BLaER1 (cell line): ENCODE measurements around the gene CERK.

Source experiments
- H3K27ac ChIP-seq: shearing (Covaris generic); formaldehyde crosslinking; 2 replicates; pipeline ENCODE4 v1.8.1; 2022
- H3K27me3 ChIP-seq: shearing (Covaris generic); formaldehyde crosslinking; 2 replicates; pipeline ENCODE4 v1.8.1; 2022
- H3K36me3 ChIP-seq: shearing (Covaris generic); formaldehyde crosslinking; 2 replicates; pipeline ENCODE4 v1.8.1; 2022
- H3K4me1 ChIP-seq: shearing (Covaris generic); formaldehyde crosslinking; 2 replicates; pipeline ENCODE4 v1.8.1; 2022
- H3K4me2 ChIP-seq: shearing (Covaris generic); formaldehyde crosslinking; 2 replicates; pipeline ENCODE4 v1.8.1; 2022
- H3K4me3 ChIP-seq: shearing (Covaris generic); formaldehyde crosslinking; 2 replicates; pipeline ENCODE4 v1.8.1; 2022
- H3K9ac ChIP-seq: shearing (Covaris generic); formaldehyde crosslinking; 2 replicates; pipeline ENCODE4 v1.8.1; 2022
- H3K9me3 ChIP-seq: shearing (Covaris generic); formaldehyde crosslinking; 2 replicates; pipeline ENCODE4 v1.8.1; 2022
- H4K20me1 ChIP-seq: shearing (Covaris generic); formaldehyde crosslinking; 2 replicates; pipeline ENCODE4 v1.8.1; 2022
- Cebpa-rat ChIP-seq: shearing (Covaris generic); IDR thresholded peaks from 2 replicates; pipeline ENCODE4 v1.8.1; 2022

CERK gene

DNA sequence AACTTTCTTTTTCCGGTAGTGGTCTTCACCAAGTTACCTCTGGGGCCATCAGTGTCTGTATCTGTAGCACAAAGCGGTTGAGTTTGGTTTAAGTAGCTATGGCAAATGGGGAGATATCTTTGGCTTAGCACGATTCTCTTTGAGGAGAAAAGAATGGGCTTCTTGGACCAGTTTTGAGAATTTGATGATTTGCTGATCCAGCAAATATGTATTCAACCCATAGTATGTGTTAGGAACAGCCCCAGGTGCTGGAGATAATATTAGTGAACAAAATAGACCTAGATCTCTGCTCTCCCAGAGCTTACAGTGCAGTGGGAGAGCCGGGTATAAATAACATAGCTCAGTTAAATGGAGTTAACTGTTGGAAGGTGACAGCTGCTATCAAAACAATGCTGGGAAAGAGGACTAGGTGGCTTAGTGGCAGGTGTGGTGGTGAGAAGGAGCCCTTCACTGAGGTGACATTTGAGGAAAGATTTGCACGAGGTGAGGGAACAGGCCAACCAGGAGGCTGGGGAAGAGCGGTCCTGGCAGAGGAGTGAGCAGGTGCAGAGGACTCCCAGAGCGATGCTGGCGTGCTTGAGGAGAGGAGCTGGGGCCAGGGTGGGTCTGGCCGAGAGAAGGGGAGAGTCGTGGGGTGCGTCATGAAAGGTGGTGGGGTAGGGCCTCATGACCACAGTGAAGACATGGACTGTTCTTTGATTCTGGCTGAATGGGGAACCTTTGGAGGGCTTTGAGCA, 29.4 kb upstream of the CERK start:
- peaks cover 80% of the 10 kb centered on the region for H3K4me1 ChIP-seq
- no peak for TF ChIP-seq Cebpa-rat
- H3K9me3 ChIP-seq, result no peaks in the 10 kb centered on the region
- peak overlapping the region; percentile 72 for H3K27ac ChIP-seq
- H3K4me2 ChIP-seq, result peak overlapping the region; percentile 78
- peaks cover 84% of the 10 kb centered on the region for H4K20me1 ChIP-seq
- H3K27me3 ChIP-seq, result no peaks in the 10 kb centered on the region
- no peak overlapping the region for H3K9ac ChIP-seq
- peaks cover 10% of the 10 kb centered on the region; the same call in 1 of the 2 replicates for H3K36me3 ChIP-seq
- H3K4me3 ChIP-seq, result no peak overlapping the region

DNA sequence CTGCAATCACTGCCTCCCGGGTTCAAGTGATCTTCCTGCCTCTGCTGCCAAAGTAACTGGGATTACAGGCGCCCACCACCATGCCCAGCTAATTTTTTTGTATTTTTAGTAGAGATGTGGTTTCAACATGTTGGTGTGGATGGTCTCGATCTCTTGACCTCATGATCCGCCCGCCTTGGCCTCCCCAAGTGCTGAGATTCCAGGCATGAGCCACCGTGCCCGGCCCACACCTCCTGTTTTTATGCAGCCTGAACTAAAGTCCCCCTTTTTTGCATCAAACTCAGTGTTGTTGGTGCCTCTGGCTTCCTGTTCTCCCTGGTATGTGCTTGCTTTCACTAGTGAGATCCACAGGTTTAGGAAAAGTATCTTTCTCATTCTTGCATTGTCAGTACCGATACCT, 28.6 kb upstream of the CERK start:
- H3K27me3 ChIP-seq, result no peaks in the 10 kb centered on the region
- H3K9me3 ChIP-seq, result no peaks in the 10 kb centered on the region
- peak overlapping the region; percentile 78; the same call in 1 of the 2 replicates for H3K4me2 ChIP-seq
- H3K9ac ChIP-seq, result no peak overlapping the region
- H3K4me3 ChIP-seq, result no peak overlapping the region
- H3K36me3 ChIP-seq, result peaks cover 10% of the 10 kb centered on the region; the same call in 1 of the 2 replicates
- TF ChIP-seq Cebpa-rat, result no peak
- no peak overlapping the region for H3K27ac ChIP-seq
- peaks cover 84% of the 10 kb centered on the region for H4K20me1 ChIP-seq
- peaks cover 81% of the 10 kb centered on the region for H3K4me1 ChIP-seq

DNA sequence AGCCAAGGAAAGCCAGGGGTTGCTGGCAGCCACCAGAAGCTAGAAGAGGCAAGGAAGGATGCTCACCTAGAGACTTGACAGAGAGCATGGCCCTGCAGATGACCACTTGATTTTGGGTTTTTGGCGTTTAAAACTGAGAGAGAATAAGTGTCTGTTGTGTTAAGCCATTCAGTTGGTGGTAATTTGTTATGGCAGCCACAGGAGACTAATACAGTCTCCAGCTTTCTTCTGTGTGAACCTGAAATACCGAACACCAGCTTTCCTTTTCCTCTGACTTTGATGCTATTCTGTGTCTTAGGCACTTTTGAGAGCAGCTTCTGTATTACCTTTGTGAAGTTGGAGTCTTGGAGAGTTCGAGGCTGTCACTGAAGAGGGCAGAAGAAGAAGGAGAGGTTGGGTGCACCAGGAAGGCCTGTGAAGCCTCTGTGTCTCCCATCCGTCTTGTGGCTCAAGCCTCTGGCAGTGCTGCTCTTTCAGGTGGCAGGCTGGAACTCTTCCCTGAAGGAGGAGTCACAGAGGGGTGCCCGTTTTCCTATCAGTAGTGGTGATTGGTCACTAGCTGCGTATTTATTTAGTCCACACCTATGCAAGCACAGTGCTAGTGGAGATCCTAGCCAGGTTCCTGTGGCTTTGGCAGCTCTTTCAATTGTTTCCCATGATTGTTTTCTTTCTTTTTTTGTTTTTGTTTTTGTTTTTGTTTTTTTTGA, 26.9 kb upstream of the CERK start:
- peak overlapping the region; percentile 86 for H3K4me2 ChIP-seq
- H3K27me3 ChIP-seq, result no peaks in the 10 kb centered on the region
- H3K4me1 ChIP-seq, result peaks cover 75% of the 10 kb centered on the region
- peaks cover 10% of the 10 kb centered on the region; the same call in 1 of the 2 replicates for H3K36me3 ChIP-seq
- no peak overlapping the region for H3K4me3 ChIP-seq
- H4K20me1 ChIP-seq, result peaks cover 67% of the 10 kb centered on the region
- H3K9me3 ChIP-seq, result no peaks in the 10 kb centered on the region
- H3K27ac ChIP-seq, result no peak overlapping the region
- no peak overlapping the region for H3K9ac ChIP-seq
- no peak for TF ChIP-seq Cebpa-rat

DNA sequence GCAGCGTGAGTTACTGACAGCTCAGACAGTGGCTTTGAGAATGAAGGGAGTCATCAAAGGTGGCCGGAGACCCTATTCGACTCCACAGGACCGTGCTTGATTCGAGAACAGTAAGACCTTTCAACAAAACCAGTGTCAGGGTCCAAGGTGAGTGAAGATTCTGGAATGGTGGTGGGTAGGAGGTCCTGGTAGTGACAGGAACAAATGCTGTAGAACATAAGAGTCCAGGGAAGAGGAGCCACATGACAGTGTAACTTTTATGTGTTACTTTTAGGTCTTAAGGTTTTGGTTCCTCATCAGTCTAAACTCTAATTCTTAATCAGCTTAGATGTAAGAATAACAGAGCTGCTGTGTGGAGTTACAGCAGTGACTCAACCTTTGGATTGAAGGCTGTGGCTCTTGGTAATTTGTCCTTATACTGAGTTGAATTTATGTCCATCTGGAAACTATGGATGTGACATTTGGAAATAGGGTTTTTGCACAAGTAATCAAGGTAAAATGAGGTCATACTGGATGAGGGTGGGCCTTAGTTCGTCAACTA, 26.2 kb upstream of the CERK start:
- peaks cover 10% of the 10 kb centered on the region; the same call in 1 of the 2 replicates for H3K36me3 ChIP-seq
- peak overlapping the region; percentile 86 for H3K4me2 ChIP-seq
- peaks cover 60% of the 10 kb centered on the region for H4K20me1 ChIP-seq
- no peaks in the 10 kb centered on the region for H3K27me3 ChIP-seq
- no peak overlapping the region for H3K9ac ChIP-seq
- TF ChIP-seq Cebpa-rat, result no peak
- no peak overlapping the region for H3K4me3 ChIP-seq
- no peak overlapping the region for H3K27ac ChIP-seq
- peaks cover 71% of the 10 kb centered on the region for H3K4me1 ChIP-seq
- no peaks in the 10 kb centered on the region for H3K9me3 ChIP-seq

DNA sequence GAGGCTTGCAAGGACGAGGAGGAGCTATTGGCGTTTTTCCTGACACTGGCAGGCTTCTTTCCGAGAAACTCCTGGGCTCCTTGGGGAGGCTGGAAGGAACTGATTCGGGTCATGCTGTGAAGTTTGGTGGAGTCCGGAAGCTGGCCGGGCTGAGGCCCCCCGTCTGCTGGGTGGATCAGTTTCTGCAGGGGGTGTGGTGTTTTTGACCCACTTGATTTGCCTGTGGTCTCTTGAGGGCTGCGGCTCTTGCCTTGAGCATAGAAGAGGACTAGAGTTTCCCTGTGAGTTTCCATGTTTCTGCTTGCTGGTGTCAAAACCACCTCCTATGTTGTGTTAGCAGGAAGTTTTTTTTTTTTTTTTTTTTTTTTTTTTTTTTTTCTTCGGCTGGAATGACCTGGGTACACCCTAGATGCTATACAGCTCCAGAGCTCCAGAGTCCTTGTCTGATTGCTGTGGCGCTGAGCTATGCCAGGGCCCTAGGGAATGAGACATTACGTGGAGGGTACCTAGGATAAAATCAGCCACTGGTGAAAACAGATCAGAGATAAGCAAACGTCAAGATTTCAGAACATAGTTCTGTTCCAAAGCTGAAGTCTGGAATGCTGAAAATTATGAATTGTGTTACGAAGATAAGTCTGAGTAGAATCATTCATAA, 25.1 kb upstream of the CERK start:
- Histone ChIP-seq H3K9me3 (no peaks in the 10 kb centered on the region), H3K4me1 (peaks cover 71% of the 10 kb centered on the region), H4K20me1 (peaks cover 49% of the 10 kb centered on the region), H3K27me3 (no peaks in the 10 kb centered on the region), H3K9ac (peak overlapping the region; percentile 96), H3K4me2 (peak overlapping the region; percentile 86), H3K36me3 (peaks cover 10% of the 10 kb centered on the region; the same call in 1 of the 2 replicates), H3K27ac (peak overlapping the region; percentile 94), H3K4me3 (peak overlapping the region; percentile 90)
- no peak for TF ChIP-seq Cebpa-rat

DNA sequence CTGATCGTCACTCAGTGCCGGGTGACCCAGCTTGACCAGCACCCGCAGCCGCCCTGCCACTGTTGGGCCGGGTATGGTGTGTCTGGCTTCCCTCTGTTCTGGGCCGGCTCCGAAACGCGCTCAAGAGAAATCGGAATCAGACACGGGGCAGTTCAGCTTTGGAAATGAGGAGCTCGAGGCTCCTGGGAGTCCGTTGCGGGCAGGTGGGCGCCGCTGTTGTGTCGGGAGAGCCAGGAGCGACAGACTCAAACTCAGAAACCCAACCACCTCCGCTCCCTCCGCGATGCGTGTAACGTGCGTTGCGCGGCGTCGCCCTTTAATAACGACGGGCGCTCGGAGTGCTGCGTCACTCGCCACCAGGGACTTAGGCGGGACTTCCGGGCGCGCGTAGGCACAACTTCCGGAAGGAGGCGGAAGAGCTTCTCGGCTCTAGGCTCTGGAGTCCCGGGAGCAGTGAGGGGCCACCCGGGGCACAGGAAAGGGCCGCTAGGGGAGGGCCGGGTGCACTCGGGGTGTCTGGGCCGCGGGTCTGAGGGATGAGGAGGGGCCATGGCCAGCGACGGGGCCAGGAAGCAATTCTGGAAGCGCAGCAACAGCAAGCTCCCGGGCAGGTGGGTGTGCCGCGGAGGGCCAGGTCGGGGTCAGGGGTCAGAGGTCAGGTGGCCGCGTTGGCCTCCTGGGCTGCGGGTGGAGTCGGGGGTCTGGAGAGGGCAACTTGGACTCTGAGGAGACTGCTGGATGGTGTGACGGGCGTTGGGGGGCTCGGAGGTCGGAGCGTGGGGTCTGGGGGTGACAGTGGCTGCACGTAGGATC, 24.4 kb upstream of the CERK start, which contains the start of gene TBC1D22A:
TSS of gene TBC1D22A (plus strand) at position 413 of the 813 bp plus-strand sequence. CDS start at position 550, 137 bp downstream.
- no peaks in the 10 kb centered on the region for H3K27me3 ChIP-seq
- H3K27ac ChIP-seq, result peak within 1 kb of the TSS; percentile 94
- H3K36me3 ChIP-seq, result peaks cover 10% of the 10 kb centered on the region; the same call in 1 of the 2 replicates
- no peaks in the 10 kb centered on the region for H3K9me3 ChIP-seq
- TF ChIP-seq Cebpa-rat, result no peak
- peaks cover 71% of the 10 kb centered on the region for H3K4me1 ChIP-seq
- peaks cover 42% of the 10 kb centered on the region for H4K20me1 ChIP-seq
- peak within 1 kb of the TSS; percentile 86 for H3K4me2 ChIP-seq
- H3K4me3 ChIP-seq, result peak within 1 kb of the TSS; percentile 90
- peak within 1 kb of the TSS; percentile 96 for H3K9ac ChIP-seq

DNA sequence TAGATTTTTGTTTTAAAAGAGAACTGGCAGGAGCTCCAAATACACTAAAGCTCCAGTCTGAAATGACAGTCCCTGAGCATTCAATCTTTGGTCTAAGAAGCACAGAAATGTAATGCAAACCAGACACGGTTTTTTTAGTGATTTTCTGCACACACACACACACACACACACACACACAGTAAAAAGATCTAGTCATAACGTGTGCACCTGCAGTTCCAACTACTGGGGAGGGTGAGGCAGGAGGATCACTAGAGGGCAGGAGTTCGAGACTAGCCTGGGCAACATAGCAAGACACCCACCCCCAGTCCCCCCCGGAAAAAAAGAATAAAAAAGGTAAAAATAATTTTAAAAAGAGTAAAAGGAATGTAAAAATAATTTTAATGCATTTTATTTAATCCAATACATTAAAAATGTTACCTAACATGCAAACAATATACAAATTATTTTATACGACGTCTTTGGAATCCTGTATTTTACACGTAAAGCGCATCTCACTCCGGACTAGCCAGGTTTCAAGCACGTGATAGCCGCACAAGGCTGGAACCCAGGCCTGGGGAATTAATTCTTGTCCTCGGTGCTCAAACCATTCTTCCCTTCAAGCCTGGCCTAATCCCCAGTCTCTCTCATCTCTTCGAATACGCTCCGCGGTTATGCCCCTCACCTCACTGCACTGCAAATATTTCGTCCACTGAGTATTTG, 23.6 kb upstream of the CERK start:
- no peaks in the 10 kb centered on the region for H3K27me3 ChIP-seq
- peak overlapping the region; percentile 86 for H3K4me2 ChIP-seq
- peak overlapping the region; percentile 90 for H3K4me3 ChIP-seq
- peaks cover 35% of the 10 kb centered on the region for H4K20me1 ChIP-seq
- H3K9ac ChIP-seq, result peak overlapping the region; percentile 96
- TF ChIP-seq Cebpa-rat, result no peak
- peaks cover 71% of the 10 kb centered on the region for H3K4me1 ChIP-seq
- H3K36me3 ChIP-seq, result peaks cover 6% of the 10 kb centered on the region; the same call in 1 of the 2 replicates
- peak overlapping the region; percentile 94 for H3K27ac ChIP-seq
- peaks cover 1% of the 10 kb centered on the region for H3K9me3 ChIP-seq

DNA sequence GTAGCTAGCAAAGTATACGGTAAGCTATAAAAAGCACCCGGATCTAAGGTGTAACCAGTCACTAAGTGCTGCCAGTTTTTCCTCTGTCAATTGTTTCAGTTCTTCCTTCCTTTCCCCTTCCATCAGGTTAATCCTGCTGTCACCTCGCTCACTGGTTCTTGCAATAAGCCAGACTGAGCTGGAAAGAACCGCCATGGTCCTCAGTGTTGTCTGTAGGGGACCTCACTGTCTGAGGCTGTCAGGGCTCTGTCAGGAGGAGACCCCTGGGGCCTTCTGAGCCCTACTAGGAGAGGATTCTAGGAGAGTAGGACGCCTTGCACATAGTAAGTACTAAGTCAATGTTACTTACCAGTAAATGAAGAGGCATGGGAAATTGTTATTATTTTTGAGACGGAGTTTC, 23.0 kb upstream of the CERK start:
- H3K4me2 ChIP-seq, result peak overlapping the region; percentile 86
- no peak for TF ChIP-seq Cebpa-rat
- peak overlapping the region; percentile 96 for H3K9ac ChIP-seq
- H3K36me3 ChIP-seq, result peaks cover 4% of the 10 kb centered on the region; the same call in 1 of the 2 replicates
- peaks cover 69% of the 10 kb centered on the region for H3K4me1 ChIP-seq
- peaks cover 28% of the 10 kb centered on the region for H4K20me1 ChIP-seq
- H3K9me3 ChIP-seq, result peaks cover 8% of the 10 kb centered on the region
- peak overlapping the region; percentile 90 for H3K4me3 ChIP-seq
- no peaks in the 10 kb centered on the region for H3K27me3 ChIP-seq
- H3K27ac ChIP-seq, result 0 out of 2 replicates have a peak overlapping the region, but pooled peaks have one; percentile 94
